HG03064 (cell line): Measurements from ENCODE around the gene TBC1D16.
A peak's percentile ranks its signal among the peaks of the same experiment; 100 is the strongest.
"Not testable (repeated sequence)": the region's sequence is repeated elsewhere in the genome, so short reads cannot be mapped to it uniquely, and the experiment has no call there.

Source experiments
- ATAC-seq: cut with Tn5 transposase; IDR thresholded peaks from one replicate; pipeline ENCODE4 v1.9.1; 2021; ENCODE audit warnings: low read depth; ENCODE audit not compliant: unreplicated experiment

Gene TBC1D16

GRCh38 chr17:80053102-80053501 lies 17.4 kb upstream of the TBC1D16 start:
- ATAC-seq, result no peak

GRCh38 chr17:80051681-80052080 lies 16.0 kb upstream of the TBC1D16 start:
- no peak for ATAC-seq

GRCh38 chr17:80050706-80051105 lies 15.0 kb upstream of the TBC1D16 start:
- no peak for ATAC-seq

DNA sequence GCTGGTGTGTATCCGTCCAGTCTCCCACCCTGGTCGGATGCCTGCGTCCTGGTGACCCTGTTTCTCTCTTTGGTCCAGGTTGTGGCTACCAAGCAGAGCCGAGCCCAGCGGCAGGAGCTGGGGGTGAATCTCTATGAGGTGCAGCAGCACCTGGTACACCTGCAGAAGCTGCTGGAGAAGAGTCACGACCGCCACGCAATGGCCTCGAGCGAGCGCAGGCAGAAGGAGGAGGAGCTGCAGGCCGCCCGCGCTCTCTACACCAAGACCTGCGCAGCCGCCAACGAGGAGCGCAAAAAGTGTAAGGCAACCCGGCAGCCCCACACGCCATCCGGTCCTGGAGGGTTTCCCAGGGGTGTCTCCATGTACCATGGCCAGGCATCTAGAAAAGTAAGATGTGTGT lies 14.3 kb upstream of the TBC1D16 start:
- ATAC-seq, result no peak

GRCh38 chr17:80047176-80047575 lies 11.5 kb upstream of the TBC1D16 start:
- no peak for ATAC-seq

- not testable (repeated sequence) for ATAC-seq
These were observed 11.0 kb upstream of the TBC1D16 start for GRCh38 chr17:80046709-80047108.

GRCh38 chr17:80045703-80046102 lies 10.0 kb upstream of the TBC1D16 start:
- no peak for ATAC-seq

DNA sequence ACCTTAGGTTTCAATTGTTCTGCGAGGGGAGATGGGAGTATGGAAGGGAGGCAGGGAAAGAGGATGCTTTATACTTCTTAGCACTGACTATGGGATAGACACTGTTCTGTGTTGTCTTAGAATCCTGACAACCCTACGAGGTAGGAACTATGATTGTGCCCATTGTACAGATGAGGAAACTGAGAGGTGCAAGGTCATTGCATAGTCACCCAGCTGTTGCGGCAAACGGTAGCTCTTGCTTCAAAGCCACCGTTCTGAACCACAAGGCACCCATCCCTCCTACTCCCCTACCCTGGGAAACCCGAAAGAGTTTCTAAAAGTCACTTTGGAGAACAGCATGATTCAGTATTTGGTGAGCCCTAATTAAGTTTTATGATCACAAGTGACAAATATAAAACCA lies 8.3 kb upstream of the TBC1D16 start:
- no peak for ATAC-seq

DNA sequence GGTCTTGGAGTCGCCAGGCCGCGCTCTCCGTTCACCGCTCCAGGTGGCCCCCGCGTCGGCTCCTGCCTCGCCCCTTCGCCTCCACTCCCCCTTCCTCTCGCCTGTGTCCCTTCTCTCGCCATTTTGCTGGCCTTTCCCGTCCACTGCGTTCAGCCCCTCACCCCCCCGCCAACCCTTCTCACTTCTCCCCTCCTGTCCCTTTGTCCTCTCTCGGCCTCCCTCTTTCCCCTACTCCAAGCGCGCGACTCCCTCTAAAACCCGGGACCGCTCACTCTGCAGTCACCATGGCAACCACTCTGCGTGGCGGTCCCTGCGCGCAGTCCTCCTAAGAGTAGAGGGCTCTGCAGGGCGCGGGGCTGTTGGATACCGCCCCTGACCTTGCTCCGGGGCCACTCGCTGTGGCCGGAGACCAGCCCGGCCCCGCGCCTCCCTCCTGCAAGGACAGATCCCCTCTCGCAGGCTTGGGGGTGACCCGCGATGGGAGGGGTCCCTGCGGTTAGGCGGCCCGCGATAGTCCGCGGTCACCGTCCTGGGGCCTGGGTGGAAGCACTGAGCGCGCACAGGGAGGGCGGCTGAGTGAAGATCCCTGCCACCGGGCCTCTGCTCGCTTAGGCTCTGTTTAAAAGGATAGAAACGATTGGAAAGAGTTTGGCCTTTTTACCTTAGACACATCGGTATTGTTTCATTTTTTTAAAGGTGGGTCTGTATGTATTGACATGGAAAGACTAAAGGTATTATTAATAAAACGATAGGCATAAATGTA lies 1.2 kb upstream of the TBC1D16 start:
- ATAC-seq, result no peak

DNA sequence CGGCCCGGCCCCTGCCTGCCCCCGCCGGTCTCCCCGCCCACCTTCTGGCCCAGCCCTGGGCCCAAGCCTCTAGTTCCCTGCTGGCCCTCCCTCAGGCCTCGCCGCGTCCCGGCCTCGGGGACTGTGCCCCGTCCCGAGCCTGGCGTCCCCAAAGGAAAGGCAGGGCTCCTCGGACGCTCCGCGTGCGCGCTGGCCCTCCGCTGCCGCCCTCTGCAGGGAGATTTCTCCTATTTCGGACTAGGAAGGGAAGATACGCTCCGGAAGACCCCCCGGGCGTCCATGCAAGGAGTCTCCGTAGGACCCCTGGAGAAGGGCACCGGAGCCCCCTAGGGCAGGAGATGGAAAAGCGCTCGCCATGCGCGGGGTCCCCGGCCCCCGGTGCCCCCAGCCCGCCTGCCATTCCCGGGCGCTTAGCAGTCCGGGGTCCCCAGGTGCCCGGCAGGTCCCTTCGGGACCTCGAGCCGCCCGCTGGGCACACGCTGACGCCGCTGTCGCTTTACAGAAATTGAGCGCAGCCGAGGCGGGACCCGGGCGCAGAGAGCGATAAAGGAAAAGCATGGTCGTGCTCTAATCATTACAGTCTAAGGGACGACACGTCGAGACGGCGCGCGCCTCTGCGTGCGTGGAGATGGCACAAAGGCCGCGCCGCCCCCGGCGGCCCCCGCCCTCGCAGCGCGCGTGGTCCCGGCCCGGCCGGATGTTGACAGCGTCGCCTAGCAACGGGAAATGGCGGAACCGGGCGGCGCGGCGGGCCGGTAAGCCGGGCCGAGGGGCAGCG lies 454 bp upstream of the TBC1D16 start, which contains the start of gene CCDC40:
CCDC40 (plus strand) TSS at position 706 of the 778 bp plus-strand sequence; CDS start at position 727, 21 bp downstream.
- ATAC-seq, result peak; percentile 65

DNA sequence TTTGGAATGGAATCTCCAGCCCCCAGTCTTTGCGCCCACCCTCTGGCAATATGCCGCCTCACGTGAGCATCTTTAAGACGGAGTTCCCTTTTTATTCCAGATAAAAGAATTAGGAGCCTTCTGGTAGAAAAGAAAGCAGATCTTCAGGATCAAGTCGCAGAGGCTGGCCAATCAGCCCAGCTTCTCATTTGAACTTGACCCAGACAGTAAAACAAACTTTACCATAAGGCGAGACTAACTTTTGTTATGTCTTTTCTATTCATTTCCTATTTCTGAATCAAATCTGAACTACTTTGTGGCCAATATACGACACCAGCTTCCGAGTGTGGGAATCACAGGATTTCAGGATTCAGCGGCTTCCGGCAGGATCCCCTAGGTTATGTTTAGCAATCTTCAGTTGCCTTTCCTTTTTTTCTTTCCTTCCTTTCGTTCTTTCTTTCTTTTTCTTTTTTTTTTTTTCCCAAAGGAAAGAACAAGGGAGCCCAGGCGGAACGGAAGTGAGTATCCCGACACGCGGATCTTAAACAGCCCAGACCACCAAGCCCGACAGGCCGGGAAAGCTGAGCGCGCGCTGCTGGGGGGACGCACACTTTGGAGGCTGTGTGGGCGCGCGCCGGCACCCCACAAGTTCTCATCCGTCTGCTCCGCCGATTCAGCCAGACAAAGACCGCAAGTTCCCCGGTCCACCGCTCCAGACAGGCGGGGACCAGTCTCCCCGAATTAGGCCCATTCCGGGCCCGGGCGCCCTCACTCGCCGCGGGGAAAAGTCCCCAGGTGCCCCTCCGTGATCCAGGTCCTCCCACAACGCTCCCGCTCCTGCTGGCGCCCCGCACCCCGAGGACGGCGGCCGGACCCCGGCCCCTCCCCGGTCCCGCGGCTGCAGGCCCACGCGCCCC lies 633 bp downstream of the TBC1D16 start:
- no peak for ATAC-seq

GRCh38 chr17:80033840-80034239 lies 1.8 kb downstream of the TBC1D16 start:
- no peak for ATAC-seq

GRCh38 chr17:80032614-80033171 lies 3.0 kb downstream of the TBC1D16 start:
- no peak for ATAC-seq

DNA sequence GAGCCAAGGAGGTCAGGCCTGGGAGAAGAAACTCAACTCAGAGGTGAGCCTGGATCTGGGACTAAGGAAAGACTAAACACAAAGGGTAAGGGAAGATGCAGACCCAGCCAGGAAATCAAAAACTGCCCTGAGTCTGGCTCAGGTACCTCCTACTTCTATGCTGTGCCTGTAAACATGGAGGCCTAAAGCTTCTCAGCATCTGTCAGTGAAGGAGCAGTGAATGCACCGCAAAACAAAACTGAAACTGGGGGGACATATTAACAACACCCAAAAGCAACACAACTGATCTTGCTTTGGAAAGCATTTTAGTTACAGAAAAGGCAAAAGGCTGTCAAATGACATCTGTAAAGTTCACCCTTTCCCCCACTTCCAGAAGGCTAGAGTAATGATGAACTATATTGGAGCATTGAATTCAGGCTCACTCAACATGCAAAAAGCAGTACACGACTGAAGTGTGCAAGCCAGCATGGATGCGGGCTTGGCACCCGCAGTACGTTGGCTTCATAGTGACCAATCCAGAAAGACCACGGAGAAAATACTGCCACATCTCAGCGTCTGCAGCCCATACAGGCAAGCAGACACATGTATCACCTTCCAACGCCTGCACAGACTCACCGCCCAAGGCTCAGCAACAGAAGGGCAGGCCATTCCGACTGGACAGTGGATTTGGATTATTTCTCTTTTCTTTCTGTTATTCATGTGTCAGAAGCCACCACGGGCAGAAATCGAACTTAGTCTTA lies 3.8 kb downstream of the TBC1D16 start:
- ATAC-seq, result no peak

DNA sequence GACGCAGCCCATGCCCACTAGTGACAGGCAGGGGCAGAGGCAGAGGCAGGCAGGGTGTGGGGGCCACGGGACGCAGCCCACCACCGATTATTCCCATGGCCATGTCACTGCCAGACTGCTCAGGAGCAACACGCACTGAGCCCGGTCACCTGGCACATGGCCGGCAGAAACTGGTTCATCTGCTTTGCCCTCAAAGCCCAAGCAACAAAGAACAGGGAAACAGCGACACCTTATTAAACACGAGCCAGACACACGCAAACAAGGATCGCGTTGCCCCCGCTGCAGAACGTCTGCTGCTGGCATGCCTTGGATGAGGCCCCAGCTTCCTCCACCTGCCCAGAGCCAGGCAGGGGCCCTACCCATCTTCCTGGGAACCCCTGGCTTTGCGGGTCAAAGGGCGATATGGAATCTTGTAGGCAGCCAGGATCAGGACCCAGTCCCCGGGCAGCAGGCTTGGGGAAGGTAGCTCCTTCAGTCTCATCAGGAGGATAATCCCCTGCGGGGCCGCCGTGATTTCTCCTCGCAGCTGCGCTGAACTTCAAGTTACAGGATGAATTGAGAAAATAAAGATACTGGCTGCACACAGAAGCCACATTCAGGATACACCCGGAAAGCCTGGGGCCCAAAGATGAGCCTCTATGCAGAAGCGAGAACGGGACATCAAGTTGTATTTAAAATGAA lies 4.8 kb downstream of the TBC1D16 start:
- no peak for ATAC-seq

- no peak for ATAC-seq
These were observed 6.3 kb downstream of the TBC1D16 start for GRCh38 chr17:80029258-80029974.

- no peak for ATAC-seq
These were observed 7.6 kb downstream of the TBC1D16 start for GRCh38 chr17:80028030-80028429.

DNA sequence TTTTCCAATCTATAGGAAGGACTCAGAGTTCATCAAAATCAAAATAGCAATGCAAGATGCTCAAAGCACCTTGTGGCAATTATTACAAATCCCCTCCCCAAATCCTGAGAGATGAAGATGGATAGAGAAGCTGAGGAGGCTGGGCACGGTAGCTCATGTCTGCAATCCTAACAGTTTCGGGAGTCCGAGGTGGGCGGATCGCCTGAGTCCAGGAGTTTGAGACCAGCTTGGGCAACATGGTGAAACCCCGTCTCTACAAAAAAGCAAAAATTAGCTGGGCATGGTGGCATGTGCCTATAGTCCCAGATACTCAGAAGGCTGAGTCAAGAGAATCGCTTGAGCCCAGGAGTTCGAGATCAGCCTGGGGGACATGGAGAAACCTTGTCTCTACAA lies 8.6 kb downstream of the TBC1D16 start:
- ATAC-seq, result no peak
